Stimulated activated CD4-positive, alpha-beta T cell treated with anti-CD3 and anti-CD28 coated beads, TNF-alpha, amount 100 ng/mL, for 1 hour (primary cell): ENCODE measurements around the gene OR10H2.
"Not testable (repeated sequence)": the region's sequence is repeated elsewhere in the genome, so short reads cannot be mapped to it uniquely, and the experiment has no call there.

ENCODE experiments used
- DNase-seq, 3 donors: peaks; one replicate each; pipeline ENCODE4 v3.0.0-alpha.2; 2020; ENCODE audit warnings: low read depth in 3 of 3, low spot score in 1 of 3

The OR10H2 gene

GRCh38 chr19:15759962-15760565 lies 32.2 kb downstream of the OR10H2 start:
- DNase-seq, result no peak

GRCh38 chr19:15769586-15769985 lies 41.8 kb downstream of the OR10H2 start:
- DNase-seq, result no peak

- DNase-seq, result not testable (repeated sequence)
Measured at GRCh38 chr19:15774159-15774558, 46.3 kb downstream of the OR10H2 start.

DNA sequence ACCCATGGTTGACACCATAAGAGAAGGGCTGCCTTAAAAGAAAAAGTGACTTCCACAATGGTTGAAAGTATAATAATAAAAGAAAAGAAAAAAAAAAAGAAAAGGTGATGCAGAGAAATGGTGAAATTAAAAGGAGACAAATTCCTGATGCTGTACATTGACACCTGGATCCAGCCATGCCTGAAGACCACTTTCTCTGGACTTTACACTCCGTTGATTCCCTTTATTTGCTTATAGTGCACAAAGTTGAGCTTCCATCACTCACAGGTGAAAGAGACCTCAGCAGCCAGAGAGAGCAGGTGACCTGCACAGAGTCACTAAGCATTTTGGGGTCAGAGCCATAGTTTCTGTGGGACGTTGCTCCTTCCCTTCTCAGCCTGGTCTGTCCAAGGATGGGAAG lies 47.4 kb downstream of the OR10H2 start:
- DNase-seq, result no peak

DNA sequence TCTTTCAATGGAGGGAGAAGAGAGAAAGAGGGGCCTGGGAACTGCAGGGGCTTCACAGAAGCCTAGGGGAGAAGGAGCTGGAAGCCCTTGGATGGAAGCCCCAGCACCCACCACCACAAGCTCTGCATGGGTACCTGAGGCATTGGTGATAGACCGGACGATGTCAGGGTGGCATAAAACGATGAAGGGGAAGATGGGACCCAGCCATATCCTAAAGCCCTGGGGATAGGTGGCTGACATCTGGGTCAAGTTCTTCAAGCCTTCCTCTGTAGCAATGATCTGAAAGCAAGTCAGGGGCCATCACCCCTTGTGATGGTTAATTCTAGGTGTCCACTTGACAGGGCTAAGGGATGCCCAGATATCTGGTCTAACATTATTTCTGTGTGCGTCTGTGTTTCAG lies 48.4 kb downstream of the OR10H2 start:
- DNase-seq, result no peak

GRCh38 chr19:15776991-15777970 lies 49.5 kb downstream of the OR10H2 start:
- no peak for DNase-seq
